HG02763 (cell line): ENCODE results near the gene PHLDA1.
A peak's percentile ranks its signal among the peaks of the same experiment; 100 is the strongest.
"Not testable (repeated sequence)": the region's sequence is repeated elsewhere in the genome, so short reads cannot be mapped to it uniquely, and the experiment has no call there.

Experiments
- ATAC-seq: cut with Tn5 transposase; IDR thresholded peaks from one replicate; pipeline ENCODE4 v1.9.1; 2021; ENCODE audit warnings: mild to moderate bottlenecking, moderate library complexity; ENCODE audit not compliant: unreplicated experiment

The PHLDA1 gene

DNA sequence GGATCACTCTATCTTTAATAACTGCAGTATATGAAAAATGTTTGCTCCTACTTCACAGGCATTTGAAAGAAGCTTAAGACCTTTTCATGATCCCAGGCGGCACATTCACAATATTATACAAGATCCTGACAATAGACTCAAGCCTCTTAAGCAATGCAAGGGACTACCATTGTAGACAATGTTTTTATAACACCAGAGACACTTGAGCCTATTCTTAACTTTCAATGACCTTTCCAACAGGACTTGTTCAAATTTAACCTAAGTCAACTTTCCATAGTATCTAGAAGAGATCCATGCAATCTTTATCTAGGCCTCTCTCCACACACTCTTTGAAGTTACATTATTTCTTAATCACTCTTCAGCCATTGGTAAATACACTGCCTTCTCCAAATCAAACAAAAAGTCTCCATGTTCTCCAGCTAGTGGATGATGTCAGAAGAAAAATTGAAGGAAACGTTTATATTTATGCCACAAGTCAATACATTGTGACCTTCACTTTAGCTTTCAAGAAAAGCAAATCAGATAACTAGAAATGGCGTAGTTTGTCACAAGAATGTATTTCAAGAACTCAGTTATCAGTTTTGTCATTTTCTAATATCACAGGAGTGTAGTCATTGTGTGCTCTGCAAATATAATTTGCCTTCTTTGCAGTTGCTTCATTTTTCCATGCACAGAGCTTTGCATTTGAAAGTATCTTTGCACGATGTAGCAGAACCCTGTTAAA lies 41.2 kb downstream of the PHLDA1 start:
- no peak for ATAC-seq

DNA sequence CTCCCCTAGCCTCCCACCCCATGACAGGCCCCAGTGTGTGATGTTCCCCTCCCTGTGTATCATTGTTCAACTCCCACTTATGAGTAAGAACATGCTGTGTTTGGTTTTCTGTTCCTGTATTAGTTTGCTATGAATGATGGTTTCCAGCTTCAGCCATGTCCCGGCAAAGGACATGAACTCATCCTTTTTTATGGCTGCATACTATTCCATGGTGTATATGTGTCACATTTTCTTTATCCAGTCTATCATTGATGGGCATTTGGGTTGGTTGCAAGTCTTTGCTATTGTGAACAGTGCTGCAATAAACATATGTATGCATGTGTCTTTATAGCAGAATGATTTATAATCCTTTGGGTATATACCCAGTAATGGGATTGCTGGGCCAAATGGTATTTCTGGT lies 43.9 kb downstream of the PHLDA1 start:
- not testable (repeated sequence) for ATAC-seq

DNA sequence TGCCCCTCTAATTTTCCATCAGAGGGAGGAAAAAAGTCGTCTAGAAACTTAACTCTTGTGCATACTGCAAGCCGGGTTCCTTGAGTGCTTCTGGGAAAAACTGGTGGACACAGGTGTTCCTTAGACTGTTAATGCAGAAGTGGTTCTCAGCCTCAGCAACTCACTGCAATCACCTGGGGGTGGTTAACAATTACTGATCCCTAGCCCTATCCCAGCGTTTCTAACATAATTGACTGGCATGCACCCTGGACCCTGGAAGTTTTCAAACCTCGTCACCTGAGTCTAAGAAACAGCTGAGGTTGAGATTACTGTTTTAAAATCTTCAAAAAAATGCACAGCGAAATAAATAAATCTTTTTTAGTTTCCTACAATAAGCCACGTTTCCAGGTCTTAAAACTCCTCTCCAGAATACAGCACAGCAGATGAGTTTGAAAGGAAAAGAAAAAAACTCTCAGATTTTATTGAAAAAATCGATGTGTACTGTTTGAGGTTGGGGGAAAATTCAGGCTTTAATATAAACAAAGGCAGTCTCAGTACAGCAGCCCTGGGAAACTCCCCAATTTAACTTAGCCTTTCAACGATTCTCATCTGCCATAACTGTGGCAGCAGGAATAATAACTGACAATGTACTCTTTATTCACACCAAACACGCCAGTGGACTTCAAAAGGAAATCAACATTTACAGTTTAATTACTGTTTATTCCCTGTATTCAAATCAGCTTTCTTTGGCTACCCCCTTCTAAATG lies 45.4 kb downstream of the PHLDA1 start:
- no peak for ATAC-seq

DNA sequence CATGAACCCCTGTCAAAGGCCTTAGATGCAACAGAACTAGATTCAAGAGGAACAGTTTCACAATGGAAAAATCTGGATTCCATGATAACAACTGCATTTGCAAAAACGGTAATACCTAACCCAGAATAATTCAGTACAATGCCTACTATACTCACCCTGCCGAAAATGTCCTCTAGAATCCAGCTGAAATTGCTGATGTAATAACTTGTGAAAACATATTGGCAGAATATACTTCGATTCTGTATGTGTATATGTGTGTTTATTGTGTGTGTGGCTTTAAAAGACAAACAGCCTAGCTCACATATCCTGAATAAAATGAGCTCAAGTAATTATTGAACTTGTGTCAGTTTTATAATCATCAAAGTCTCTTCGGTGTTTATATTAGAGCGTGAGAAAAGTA lies 46.0 kb downstream of the PHLDA1 start:
- no peak for ATAC-seq

DNA sequence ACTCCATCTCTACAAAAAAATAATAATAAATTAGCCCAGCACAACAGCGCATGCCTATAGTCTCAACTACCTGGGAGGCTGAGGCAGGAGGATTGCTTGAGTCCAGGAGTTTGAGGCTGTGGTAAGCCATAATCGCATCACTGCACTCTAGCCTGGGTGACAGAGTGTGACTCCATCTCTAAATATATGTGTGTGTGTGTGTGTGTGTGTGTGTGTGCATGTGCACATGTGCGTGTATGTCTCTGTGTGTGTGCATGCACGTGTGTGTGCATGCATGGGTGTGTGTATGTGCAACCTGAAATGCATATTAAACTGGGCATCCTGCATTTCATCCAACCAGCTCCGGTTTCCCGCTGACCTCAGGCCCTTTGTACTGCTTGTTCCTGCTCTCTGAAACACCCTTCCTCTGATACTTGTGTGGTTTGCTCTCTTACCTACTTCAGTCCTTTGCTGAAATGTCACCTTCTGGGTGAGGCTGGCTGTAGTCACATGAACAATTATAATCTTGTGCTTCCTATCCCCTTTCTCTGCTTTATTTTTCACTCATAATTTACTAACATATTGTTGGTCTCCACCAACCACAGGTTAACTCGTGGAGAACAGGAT lies 46.9 kb downstream of the PHLDA1 start:
- ATAC-seq, result no peak

DNA sequence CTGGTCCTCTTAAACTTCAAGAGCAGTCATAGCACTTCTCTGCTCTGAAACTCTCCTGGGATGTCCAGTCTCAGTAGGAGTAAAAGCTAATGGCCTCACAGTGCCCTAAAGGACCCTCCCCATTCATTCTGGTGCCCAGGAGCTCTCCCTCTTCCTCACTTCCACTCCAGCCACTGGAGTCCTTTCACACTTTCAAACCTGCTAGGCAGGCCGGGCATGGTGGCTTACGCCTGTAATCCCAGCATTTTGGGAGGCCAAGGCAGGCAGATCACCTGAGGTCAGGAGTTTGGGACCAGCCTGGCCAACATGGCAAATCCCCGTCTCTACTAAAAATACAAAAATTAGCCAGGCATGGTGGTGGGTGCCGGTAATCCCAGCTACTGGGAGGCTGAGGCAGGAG lies 47.7 kb downstream of the PHLDA1 start:
- not testable (repeated sequence) for ATAC-seq

DNA sequence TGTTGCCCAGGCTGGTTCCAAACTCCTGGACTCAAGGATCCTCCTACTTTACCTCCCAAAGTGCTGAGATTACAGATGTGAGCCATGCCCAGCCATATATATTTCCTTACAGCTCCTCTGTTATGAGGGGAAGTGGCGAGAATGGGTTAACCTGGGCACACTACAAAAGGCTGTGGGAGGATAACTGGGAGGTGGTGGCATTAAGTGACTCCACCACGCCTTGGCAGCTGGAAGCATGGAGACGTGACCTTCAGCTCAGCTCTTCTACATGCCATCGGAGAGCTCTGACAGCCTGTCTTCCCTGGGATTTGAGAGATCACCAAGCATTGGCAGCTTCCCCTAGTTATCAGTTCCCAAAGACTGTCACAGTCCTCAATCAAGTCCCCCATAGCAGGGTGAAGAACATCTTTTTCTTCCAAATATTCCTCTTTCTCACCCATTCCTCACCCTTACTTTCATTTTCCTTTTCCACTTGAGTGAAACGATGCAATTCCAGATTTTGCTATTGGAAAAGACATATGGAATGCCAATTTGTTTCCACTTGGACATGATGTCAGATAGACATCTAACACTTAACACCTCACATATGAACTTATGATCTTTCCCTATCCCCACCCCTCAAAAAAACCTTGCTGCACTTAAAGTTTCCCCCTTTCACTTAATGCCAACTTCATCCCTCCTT lies 48.5 kb downstream of the PHLDA1 start:
- no peak for ATAC-seq

DNA sequence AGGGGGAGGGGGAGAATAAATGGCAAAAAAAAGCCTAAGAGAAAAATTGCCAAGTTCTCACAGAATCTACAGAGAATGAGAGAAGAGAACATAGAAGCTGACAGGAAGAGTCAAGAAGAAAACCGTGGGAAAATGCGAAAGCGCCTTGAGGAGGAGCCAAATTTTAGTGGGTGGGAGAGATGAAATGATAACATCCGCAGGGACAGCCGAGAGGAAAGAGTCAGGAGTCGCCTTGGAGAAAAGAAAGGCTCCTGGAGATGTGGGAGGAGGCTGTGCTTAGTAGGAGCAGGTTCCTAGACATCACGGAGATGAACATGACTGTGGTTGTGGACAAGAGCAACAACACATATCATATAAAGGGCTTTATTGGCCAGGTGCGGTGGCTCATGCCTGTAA lies 49.4 kb downstream of the PHLDA1 start:
- no peak for ATAC-seq

DNA sequence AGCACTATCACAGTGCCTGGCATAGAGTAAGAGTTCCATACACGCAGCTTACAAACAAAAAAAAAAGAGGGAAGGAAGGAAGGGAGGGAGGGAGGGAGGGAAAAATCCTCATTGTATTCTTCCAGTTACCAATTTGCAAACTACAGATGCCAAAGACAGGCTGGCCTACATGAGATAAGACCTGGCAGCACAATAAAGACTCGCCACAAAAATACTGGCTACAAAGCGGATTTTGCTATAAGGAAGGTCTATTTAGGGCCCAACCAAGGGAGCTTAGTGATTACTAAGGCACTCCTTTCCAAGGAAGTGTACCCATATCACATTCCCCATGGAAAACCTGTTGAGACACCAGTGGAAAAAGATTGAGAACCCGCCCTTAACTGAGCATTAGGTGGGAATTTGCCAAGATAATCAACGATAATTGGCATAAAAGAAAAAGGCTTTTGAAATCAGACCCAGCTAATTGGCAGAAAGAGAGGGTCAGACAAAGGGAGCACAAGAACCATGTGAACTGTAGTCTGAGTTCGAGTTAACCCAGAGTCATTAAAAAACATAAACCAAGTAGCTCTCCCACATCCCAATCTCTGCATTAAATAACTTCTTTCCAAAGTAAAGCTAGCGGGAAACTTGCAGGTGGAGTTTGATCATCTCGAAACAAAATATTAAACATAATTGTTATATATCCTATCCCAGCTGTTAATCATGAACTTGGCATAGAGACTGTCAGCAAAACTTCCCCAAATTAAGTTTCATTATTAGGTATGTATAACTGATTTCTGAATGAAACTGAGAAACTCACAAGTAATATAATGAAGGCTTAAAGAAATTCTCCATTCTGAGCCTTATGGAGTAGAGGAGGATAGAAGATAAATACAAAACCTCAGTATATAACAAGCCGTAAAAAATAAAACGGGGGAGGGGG lies 50.1 kb downstream of the PHLDA1 start:
- ATAC-seq, result peak; percentile 36

DNA sequence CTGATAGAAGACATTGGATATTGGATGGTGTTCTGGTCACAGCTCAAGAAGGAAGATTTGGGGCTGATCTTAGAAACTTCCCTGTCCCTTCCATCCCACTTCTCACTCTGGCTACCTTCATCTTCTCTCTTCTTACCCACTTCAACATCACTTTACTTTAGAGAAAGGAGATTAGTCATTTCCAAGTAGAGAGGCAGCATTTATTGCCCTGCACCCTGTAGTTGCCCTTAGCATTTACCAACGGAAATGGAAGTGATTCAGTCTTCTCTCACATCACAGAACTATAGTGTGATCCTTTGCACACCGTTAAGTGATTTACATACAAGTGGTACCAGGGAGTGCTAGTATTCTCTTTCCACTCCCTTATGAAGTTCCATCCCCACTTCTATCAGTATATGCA lies 52.4 kb downstream of the PHLDA1 start:
- ATAC-seq, result no peak

DNA sequence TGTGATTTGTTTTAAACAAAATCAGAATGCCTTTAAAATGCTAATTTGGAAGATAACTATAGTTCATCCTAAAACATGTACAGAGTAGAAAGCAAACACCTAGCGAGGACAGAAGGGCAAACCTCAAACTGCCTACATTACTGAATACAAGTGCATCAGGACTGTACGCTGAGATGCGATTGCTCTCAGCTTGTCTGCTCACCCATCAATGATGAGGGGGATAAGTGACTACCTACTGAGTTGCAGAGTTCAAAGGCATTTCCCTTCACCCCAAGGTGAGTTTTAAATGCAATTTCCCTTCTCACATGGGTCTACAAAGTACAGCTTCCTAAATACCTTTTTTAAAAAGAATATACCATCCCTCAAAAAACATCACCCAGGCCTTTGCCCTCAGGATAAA lies 52.9 kb downstream of the PHLDA1 start:
- no peak for ATAC-seq

DNA sequence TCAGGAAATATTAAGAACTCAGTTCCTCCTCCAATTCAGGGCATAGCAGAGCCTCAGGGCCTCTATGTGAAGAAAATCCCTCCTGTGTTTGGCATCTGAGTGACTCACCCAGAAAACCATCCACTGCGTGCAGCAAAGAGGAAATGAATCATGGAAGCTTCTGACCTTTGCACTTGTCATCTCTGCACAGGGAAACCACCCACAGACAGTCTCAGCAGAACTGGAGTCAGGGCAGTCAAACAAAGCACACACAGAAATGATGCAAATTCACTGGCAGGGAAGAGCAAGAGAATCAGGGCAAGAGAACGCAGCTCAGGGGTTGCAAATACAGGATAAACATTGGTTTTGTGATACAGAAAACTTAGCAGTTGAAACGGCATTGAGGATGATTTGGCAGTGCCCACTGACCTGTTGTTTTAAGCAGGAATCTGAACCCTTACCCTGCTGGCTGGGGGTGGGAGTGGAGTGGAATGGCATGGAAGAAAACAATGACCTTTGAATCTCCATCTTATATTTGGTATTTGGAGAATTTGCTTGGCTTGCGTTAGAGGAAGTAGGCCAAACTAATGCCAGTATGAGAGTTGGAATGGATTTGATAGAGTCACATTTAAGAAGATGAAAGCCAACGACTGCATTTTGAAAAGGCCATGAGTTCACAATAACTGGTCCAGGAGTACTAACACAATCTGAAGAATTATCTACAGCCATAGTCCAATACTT lies 53.5 kb downstream of the PHLDA1 start:
- peak; percentile 93 for ATAC-seq

DNA sequence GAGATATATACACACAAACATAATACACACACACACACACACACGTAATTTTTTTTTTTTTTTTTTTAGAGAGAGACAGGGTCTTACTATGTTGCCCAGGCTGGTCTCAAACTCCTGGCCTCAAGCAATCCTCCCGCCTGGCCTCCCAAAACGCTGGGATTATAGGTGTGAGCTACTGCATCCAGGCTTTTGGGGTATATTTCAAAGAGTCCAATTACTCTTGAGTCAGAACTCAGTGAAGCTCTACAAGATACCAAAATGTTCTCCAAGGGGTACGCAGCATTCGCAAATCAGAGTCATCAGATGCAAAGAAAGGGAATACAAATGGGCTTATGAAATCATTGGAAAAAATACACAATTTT lies 54.0 kb downstream of the PHLDA1 start:
- peak; percentile 5 for ATAC-seq

DNA sequence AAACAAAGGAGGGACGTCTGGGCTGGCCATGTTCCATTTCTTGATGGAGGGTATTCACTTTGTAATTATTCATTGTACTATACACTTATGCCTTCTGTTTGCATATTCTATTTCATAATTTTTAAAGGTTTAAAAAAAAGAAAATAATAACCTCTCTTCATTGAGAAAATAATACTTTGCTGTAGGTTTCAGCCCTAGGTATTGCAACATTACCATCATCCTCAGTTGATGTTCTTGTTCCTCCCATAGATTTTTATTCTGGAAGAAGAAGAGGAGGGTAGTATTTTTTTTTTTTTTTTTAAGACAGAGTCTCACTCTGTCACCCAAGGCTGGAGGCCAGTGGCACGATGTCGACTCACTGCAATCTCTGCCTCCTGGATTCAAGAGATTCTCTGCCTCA lies 54.7 kb downstream of the PHLDA1 start:
- ATAC-seq, result no peak

DNA sequence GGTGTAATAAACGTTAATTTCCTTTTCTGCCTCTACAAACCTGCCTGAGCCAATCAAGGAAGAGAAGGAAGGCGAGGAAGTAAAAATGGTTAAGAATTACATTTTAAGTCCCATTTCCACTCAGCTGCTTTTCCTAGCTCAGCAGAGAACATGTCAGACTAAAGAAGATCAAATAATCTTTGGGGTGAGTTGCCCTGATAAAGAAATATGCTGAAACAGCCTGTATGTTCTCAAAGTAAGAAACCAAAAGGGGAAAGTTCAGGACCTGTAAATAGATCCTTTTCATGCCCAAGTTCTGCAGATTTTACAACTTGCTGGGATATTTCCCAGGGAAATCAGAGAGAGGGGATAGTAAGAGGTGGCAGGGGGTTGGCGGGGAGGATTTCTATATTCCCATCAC lies 55.5 kb downstream of the PHLDA1 start:
- no peak for ATAC-seq

DNA sequence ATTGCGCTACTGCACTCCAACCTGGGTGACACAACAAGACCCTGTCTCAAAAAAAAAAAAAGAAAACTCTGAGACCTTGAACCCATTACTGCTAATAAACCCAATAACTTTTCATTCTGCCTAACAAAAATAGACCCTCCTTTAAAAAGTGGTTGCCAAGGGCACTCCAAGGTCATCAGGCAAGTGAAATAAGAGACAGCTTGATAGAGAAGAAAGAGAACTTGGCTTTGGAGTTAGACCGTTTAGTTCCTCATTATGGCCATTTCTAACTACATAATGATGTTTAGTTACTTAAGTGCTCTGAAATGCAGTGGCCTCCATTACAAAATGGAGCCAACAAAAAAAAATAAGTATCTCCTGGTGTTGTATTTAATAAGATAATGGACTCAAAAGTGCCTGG lies 55.9 kb downstream of the PHLDA1 start:
- ATAC-seq, result no peak
